ENCODE measurements around the gene DOCK10.

- TF ChIP-seq, protein P1, sequence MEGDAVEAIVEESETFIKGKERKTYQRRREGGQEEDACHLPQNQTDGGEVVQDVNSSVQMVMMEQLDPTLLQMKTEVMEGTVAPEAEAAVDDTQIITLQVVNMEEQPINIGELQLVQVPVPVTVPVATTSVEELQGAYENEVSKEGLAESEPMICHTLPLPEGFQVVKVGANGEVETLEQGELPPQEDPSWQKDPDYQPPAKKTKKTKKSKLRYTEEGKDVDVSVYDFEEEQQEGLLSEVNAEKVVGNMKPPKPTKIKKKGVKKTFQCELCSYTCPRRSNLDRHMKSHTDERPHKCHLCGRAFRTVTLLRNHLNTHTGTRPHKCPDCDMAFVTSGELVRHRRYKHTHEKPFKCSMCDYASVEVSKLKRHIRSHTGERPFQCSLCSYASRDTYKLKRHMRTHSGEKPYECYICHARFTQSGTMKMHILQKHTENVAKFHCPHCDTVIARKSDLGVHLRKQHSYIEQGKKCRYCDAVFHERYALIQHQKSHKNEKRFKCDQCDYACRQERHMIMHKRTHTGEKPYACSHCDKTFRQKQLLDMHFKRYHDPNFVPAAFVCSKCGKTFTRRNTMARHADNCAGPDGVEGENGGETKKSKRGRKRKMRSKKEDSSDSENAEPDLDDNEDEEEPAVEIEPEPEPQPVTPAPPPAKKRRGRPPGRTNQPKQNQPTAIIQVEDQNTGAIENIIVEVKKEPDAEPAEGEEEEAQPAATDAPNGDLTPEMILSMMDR (IDR thresholded peaks at IDR 0.05), result no peak
- TF ChIP-seq EZH2 (IDR thresholded peaks at IDR 0.05; ENCODE audit: borderline replicate concordance, insufficient read depth, low read depth, low read length, poor library complexity, severe bottlenecking), result no peak
These were observed 13.7 kb downstream of the DOCK10 start for GRCh38 chr2:225028572-225028971.
